OCI-LY1 (cell line): ENCODE measurements around the gene CPD.
"Not testable (repeated sequence)": the region's sequence is repeated elsewhere in the genome, so short reads cannot be mapped to it uniquely, and the experiment has no call there.

Experiments used
- H2AFZ ChIP-seq: fragments of 200-600 bp; sonication (generic), shearing (Covaris generic); 2 replicates; pipeline ENCODE4 v1.6.0; 2014; ENCODE audit warnings: antibody characterized with exemption, mild to moderate bottlenecking, low read length
- H3F3A ChIP-seq: fragments of 200-600 bp; sonication (generic), shearing (Covaris generic); 2 replicates; pipeline ENCODE4 v1.6.0; 2014; ENCODE audit warnings: mild to moderate bottlenecking, antibody characterized with exemption, low read length, moderate library complexity; ENCODE audit not compliant: insufficient read depth
- H3K27ac ChIP-seq: fragments of 200-600 bp; sonication (generic); 2 replicates; pipeline ENCODE4 v1.5.1; 2014; ENCODE audit warnings: low read length, mixed run types, mild to moderate bottlenecking, low read depth; ENCODE audit not compliant: poor library complexity, severe bottlenecking
- H3K27me3 ChIP-seq: fragments of 200-600 bp; sonication (generic); 2 replicates; pipeline ENCODE4 v1.6.0; 2014; ENCODE audit warnings: antibody characterized with exemption, mild to moderate bottlenecking, low read length, moderate library complexity; ENCODE audit not compliant: insufficient read depth
- H3K36me3 ChIP-seq: fragments of 200-600 bp; sonication (generic); 2 replicates; pipeline ENCODE4 v1.6.1; 2014; ENCODE audit warnings: mild to moderate bottlenecking, antibody characterized with exemption, low read length, moderate library complexity, mixed read lengths; ENCODE audit not compliant: insufficient read depth
- H3K4me1 ChIP-seq: fragments of 200-600 bp; sonication (generic); 2 replicates; pipeline ENCODE4 v1.5.1; 2014; ENCODE audit warnings: mild to moderate bottlenecking, low read length, moderate library complexity; ENCODE audit not compliant: insufficient read depth, severe bottlenecking
- H3K4me2 ChIP-seq: fragments of 200-600 bp; sonication (generic), shearing (Covaris generic); 2 replicates; pipeline ENCODE4 v1.6.1; 2014; ENCODE audit warnings: low read length
- H3K4me3 ChIP-seq: fragments of 200-600 bp; sonication (generic); 2 replicates; pipeline ENCODE4 v1.5.1; 2014; ENCODE audit warnings: low read length, low read depth, mild to moderate bottlenecking, mixed read lengths; ENCODE audit not compliant: poor library complexity, severe bottlenecking
- H3K79me2 ChIP-seq: fragments of 200-600 bp; shearing (Covaris generic); 2 replicates; pipeline ENCODE4 v1.6.1; 2016; ENCODE audit warnings: mixed run types, low read length, mixed read lengths; ENCODE audit not compliant: insufficient read depth
- H3K9ac ChIP-seq: fragments of 200-600 bp; sonication (generic), shearing (Covaris generic); 2 replicates; pipeline ENCODE4 v1.6.1; 2014; ENCODE audit warnings: mild to moderate bottlenecking, low read length, mixed read lengths
- H3K9me2 ChIP-seq: fragments of 200-600 bp; sonication (generic), shearing (Covaris generic); 2 replicates; pipeline ENCODE4 v1.6.1; 2014; ENCODE audit warnings: low read depth, mild to moderate bottlenecking, low read length, mixed read lengths
- H3K9me3 ChIP-seq: fragments of 200-600 bp; shearing (Covaris generic); 2 replicates; pipeline ENCODE4 v1.6.1; 2014; ENCODE audit warnings: low read length, mixed read lengths
- H4K20me1 ChIP-seq: fragments of 200-600 bp; sonication (generic), shearing (Covaris generic); 2 replicates; pipeline ENCODE4 v1.6.0; 2016; ENCODE audit warnings: mild to moderate bottlenecking, low read length; ENCODE audit not compliant: insufficient read depth
- EZH2 ChIP-seq: fragments of 200-600 bp; sonication (generic), shearing (Covaris generic); IDR thresholded peaks from 2 replicates; pipeline ENCODE4 v1.8.0; 2017; ENCODE audit warnings: borderline replicate concordance, mixed run types, mild to moderate bottlenecking, antibody characterized with exemption, low read length, moderate library complexity, mixed read lengths
- TF ChIP-seq, protein P1 (sequence below): fragments of 200-600 bp; sonication (generic), shearing (Covaris generic); IDR thresholded peaks from 2 replicates; pipeline ENCODE4 v1.5.1; 2017; ENCODE audit warnings: mild to moderate bottlenecking, antibody characterized with exemption, low read length, moderate library complexity, mixed read lengths

The CPD gene

GRCh38 chr17:30413109-30413508 is 34.4 kb downstream of the CPD start:
- TF ChIP-seq, protein P1, sequence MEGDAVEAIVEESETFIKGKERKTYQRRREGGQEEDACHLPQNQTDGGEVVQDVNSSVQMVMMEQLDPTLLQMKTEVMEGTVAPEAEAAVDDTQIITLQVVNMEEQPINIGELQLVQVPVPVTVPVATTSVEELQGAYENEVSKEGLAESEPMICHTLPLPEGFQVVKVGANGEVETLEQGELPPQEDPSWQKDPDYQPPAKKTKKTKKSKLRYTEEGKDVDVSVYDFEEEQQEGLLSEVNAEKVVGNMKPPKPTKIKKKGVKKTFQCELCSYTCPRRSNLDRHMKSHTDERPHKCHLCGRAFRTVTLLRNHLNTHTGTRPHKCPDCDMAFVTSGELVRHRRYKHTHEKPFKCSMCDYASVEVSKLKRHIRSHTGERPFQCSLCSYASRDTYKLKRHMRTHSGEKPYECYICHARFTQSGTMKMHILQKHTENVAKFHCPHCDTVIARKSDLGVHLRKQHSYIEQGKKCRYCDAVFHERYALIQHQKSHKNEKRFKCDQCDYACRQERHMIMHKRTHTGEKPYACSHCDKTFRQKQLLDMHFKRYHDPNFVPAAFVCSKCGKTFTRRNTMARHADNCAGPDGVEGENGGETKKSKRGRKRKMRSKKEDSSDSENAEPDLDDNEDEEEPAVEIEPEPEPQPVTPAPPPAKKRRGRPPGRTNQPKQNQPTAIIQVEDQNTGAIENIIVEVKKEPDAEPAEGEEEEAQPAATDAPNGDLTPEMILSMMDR, result no peak
- TF ChIP-seq EZH2, result no peak
- Histone ChIP-seq H3K9me2 (no peaks in the 10 kb centered on the region), H3K9me3 (no peaks in the 10 kb centered on the region), H2AFZ (no peak overlapping the region), H3K27me3 (no peaks in the 10 kb centered on the region), H3K9ac (no peak overlapping the region), H4K20me1 (no peaks in the 10 kb centered on the region), H3F3A (no peaks in the 10 kb centered on the region), H3K4me2 (no peak overlapping the region), H3K36me3 (peaks cover 3% of the 10 kb centered on the region; the same call in 1 of the 2 replicates), H3K27ac (no peak overlapping the region), H3K4me1 (no peaks in the 10 kb centered on the region), H3K79me2 (no peaks in the 10 kb centered on the region), H3K4me3 (no peak overlapping the region)

DNA sequence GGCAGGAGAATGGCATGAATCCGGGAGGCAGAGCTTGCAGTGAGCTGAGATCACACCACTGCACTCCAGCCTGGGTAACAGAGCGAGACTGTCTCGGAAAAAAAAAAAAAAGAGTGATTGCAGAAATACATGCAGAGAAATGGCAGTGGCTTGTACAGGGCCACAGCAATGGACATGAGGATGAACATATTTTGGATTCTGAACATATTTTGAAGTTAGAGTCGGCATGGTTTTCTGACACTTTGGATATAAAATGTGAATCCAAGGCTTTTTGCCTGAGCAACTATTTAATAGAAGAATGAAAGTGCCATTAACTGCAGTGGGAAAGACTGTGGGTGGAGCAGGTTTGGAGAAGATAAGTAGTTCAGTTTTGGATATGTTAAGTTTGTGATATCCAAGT is 35.8 kb downstream of the CPD start:
- no peaks in the 10 kb centered on the region for H3K9me2 ChIP-seq
- H4K20me1 ChIP-seq, result no peaks in the 10 kb centered on the region
- H3K4me1 ChIP-seq, result no peaks in the 10 kb centered on the region
- H3K79me2 ChIP-seq, result no peaks in the 10 kb centered on the region
- H3K9ac ChIP-seq, result no peak overlapping the region
- no peaks in the 10 kb centered on the region for H3F3A ChIP-seq
- no peaks in the 10 kb centered on the region for H3K9me3 ChIP-seq
- no peaks in the 10 kb centered on the region for H3K27me3 ChIP-seq
- H3K4me2 ChIP-seq, result no peak overlapping the region
- H3K27ac ChIP-seq, result no peak overlapping the region
- H3K4me3 ChIP-seq, result no peak overlapping the region
- H3K36me3 ChIP-seq, result peaks cover 3% of the 10 kb centered on the region; the same call in 1 of the 2 replicates
- TF ChIP-seq, protein P1, result no peak
- no peak for TF ChIP-seq EZH2
- no peak overlapping the region for H2AFZ ChIP-seq

- Histone ChIP-seq H3K9ac (no peak overlapping the region), H3K4me1 (no peaks in the 10 kb centered on the region)
- TF ChIP-seq EZH2, result no peak
- TF ChIP-seq, protein P1, result no peak
Measured at GRCh38 chr17:30415491-30415890, 36.8 kb downstream of the CPD start.

DNA sequence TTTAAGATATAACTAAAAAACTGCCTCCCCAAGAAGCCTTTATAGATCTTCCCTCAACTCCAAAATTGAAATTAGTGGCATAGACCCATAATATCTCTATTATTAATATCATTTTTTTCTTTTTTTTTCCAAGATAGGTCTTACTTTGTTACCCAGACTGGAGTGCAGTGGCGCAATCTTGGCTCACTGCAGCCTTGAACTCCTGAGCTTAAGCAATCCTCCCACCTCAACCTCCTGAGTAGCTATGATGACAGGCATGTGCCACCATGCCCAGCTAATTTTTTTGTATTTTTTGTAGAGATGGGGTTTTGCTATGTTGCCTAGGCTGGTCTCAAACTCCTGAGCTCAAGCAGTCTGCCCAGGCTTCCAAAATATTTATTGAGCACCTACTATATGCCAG is 39.3 kb downstream of the CPD start:
- H3K4me2 ChIP-seq, H3K27ac ChIP-seq, H3K9me2 ChIP-seq, H3F3A ChIP-seq, H2AFZ ChIP-seq, H3K4me3 ChIP-seq, H3K4me1 ChIP-seq, H3K79me2 ChIP-seq, H3K9ac ChIP-seq, H3K27me3 ChIP-seq, H4K20me1 ChIP-seq, H3K9me3 ChIP-seq: not testable (repeated sequence)
- peaks cover 17% of the 10 kb centered on the region; the same call in 1 of the 2 replicates for H3K36me3 ChIP-seq

More at GRCh38 chr17:30415491-30415890, 36.8 kb downstream of the CPD start:
- no peak overlapping the region for H3K27ac ChIP-seq
- H3F3A ChIP-seq, result no peaks in the 10 kb centered on the region
- no peak overlapping the region for H3K4me2 ChIP-seq
- H3K36me3 ChIP-seq, result peaks cover 3% of the 10 kb centered on the region; the same call in 1 of the 2 replicates
- no peaks in the 10 kb centered on the region for H3K9me2 ChIP-seq
- H3K4me3 ChIP-seq, result no peak overlapping the region
- no peaks in the 10 kb centered on the region for H3K27me3 ChIP-seq
- H4K20me1 ChIP-seq, result no peaks in the 10 kb centered on the region
- no peaks in the 10 kb centered on the region for H3K9me3 ChIP-seq
- H2AFZ ChIP-seq, result no peak overlapping the region
- H3K79me2 ChIP-seq, result no peaks in the 10 kb centered on the region
